GM12801 (cell line): ENCODE results near the gene BLMH.

Experiments
- TF ChIP-seq, protein P1 (sequence below): IDR thresholded peaks from one replicate; pipeline ENCODE4 v1.5.1; 2011; ENCODE audit warnings: control low read depth; ENCODE audit not compliant: insufficient read length; ENCODE audit errors: extremely low read depth

BLMH gene

GRCh38 chr17:30219833-30220232, 71.9 kb downstream of the BLMH start:
- TF ChIP-seq, protein P1, sequence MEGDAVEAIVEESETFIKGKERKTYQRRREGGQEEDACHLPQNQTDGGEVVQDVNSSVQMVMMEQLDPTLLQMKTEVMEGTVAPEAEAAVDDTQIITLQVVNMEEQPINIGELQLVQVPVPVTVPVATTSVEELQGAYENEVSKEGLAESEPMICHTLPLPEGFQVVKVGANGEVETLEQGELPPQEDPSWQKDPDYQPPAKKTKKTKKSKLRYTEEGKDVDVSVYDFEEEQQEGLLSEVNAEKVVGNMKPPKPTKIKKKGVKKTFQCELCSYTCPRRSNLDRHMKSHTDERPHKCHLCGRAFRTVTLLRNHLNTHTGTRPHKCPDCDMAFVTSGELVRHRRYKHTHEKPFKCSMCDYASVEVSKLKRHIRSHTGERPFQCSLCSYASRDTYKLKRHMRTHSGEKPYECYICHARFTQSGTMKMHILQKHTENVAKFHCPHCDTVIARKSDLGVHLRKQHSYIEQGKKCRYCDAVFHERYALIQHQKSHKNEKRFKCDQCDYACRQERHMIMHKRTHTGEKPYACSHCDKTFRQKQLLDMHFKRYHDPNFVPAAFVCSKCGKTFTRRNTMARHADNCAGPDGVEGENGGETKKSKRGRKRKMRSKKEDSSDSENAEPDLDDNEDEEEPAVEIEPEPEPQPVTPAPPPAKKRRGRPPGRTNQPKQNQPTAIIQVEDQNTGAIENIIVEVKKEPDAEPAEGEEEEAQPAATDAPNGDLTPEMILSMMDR: no peak

- TF ChIP-seq, protein P1: no peak
These were observed 72.4 kb downstream of the BLMH start for GRCh38 chr17:30219315-30219714.

DNA sequence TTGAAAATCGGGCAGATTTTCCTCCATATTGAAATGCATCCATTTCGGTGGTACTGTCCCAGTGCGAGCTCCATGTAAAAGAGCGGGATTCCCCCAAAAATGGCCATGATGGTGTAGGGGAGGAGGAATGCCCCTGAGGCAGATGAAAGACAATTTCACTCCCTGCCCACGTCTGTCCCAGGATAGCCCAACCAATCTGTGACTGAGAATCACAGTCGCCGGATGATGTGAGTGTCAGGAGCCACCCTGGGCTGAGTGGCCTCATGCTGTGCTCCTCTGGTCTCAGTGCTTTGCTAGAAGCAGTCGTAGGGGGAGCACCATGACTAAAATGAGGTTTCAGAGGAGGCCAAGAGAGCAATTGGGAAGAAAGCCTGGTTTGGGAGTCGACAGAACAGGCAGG, 72.9 kb downstream of the BLMH start:
- TF ChIP-seq, protein P1: no peak

GRCh38 chr17:30217746-30218245, 73.9 kb downstream of the BLMH start:
- TF ChIP-seq, protein P1: no peak

GRCh38 chr17:30217054-30217453, 74.7 kb downstream of the BLMH start:
- TF ChIP-seq, protein P1: no peak

GRCh38 chr17:30212750-30213149, 79.0 kb downstream of the BLMH start:
- TF ChIP-seq, protein P1: no peak

DNA sequence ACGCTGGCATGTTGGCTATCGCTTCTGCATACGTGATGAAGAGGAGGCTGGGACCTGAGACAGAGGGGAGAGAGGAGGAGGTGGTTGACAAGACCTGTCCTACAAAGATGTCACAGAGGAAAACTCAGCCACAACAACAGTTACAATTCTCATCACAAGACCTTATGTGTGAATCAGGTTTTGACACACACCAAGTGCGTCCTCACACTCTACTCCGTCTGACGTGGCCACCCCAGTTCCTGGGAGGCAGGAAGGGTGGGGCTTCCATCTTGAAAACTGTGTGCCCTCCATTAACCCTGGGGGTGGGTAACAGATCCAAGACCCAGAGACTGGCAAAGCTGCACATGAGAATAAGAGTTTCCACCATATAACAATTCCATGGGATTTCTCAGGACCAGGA, 80.4 kb downstream of the BLMH start:
- TF ChIP-seq, protein P1: no peak
